ENCODE data around the gene CHPF2.

CHPF2 gene

GRCh38 chr7:151232917-151233701 lies 826 bp downstream of the CHPF2 start:
- peak in 19 of 51 donors; percentile 16 to 79 (median 45) for DNase-seq

- no peak for DNase-seq
Observed at GRCh38 chr7:151233804-151234203, 1.5 kb downstream of the CHPF2 start.

- DNase-seq, result no peak
Observed at GRCh38 chr7:151235091-151235787, 3.0 kb downstream of the CHPF2 start.

- no peak for DNase-seq
Observed at GRCh38 chr7:151236406-151236805, 4.1 kb downstream of the CHPF2 start.

GRCh38 chr7:151237244-151238189 lies 5.2 kb downstream of the CHPF2 start:
- DNase-seq, result no peak

GRCh38 chr7:151238190-151238810 lies 6.0 kb downstream of the CHPF2 start:
- DNase-seq, result no peak

- DNase-seq, result no peak
Observed at GRCh38 chr7:151238924-151239836, 6.9 kb downstream of the CHPF2 start.

GRCh38 chr7:151239837-151240459 lies 7.7 kb downstream of the CHPF2 start:
- DNase-seq, result no peak

GRCh38 chr7:151240536-151240935 lies 8.3 kb downstream of the CHPF2 start:
- no peak for DNase-seq

- no peak for DNase-seq
Observed at GRCh38 chr7:151240942-151241754, 8.9 kb downstream of the CHPF2 start.

GRCh38 chr7:151241755-151242096 lies 9.4 kb downstream of the CHPF2 start:
- no peak for DNase-seq

GRCh38 chr7:151242159-151243044 lies 10.1 kb downstream of the CHPF2 start:
- DNase-seq, result no peak

GRCh38 chr7:151243045-151243349 lies 10.7 kb downstream of the CHPF2 start:
- DNase-seq, result no peak

- DNase-seq, result peak in 4 of 51 donors; percentile 30 to 42 (median 34)
Observed at GRCh38 chr7:151243408-151244195, 11.3 kb downstream of the CHPF2 start.

GRCh38 chr7:151244196-151244840 lies 12.0 kb downstream of the CHPF2 start:
- DNase-seq, result peak in 16 of 51 donors; percentile 18 to 60 (median 41)

- DNase-seq, result no peak
Observed at GRCh38 chr7:151244841-151245346, 12.6 kb downstream of the CHPF2 start.
